ENCODE data around the gene FKBP4.

The FKBP4 gene

GRCh38 chr12:2813214-2814185, 18.7 kb downstream of the FKBP4 start:
- peak; percentile 58 for DNase-seq (ENCODE audit: low spot score)

DNA sequence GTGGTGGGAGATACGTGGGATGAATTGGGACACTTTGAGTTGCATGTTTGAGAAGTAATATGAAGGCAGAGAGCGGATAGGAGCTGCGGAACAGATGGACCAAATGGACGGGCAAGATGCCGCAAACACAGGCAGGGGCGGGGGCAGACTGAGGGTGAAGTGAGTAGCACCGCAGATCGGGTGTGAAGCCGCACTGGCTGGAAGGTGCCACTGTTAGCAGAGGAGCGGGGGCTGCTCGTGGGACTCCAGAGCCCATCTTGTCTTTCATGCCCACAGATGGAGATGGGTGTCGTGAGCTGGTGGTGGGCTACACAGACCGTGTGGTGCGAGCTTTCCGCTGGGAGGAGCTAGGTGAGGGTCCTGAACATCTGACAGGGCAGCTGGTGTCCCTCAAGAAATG, 25.0 kb downstream of the FKBP4 start:
- DNase-seq (ENCODE audit: low spot score), result no peak

GRCh38 chr12:2820432-2820831, 25.7 kb downstream of the FKBP4 start:
- no peak for DNase-seq (ENCODE audit: low spot score)

- no peak for DNase-seq (ENCODE audit: low spot score)
Measured at GRCh38 chr12:2823483-2823882, 28.7 kb downstream of the FKBP4 start.

GRCh38 chr12:2824541-2824940, 29.8 kb downstream of the FKBP4 start:
- no peak for DNase-seq (ENCODE audit: low spot score)

DNA sequence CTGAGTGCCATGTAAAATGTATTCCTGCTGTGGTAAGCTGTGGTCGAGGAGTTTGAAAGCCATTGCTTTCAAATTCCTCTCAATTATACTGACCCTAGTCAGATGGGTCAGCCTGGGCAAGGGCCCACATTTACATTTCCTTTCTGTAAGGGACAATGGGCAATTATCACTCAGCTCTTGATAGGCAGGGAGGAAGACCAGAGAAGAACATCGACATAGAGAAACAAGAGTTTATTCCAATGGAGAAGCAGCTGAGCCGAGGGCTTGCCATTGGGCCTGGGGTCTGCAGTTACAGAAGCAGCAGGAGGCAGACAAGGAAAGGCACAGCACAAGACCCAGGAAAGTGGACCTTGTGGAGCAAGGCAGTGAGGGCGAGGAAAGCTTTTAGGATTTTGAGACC, 30.4 kb downstream of the FKBP4 start:
- no peak for DNase-seq (ENCODE audit: low spot score)

DNA sequence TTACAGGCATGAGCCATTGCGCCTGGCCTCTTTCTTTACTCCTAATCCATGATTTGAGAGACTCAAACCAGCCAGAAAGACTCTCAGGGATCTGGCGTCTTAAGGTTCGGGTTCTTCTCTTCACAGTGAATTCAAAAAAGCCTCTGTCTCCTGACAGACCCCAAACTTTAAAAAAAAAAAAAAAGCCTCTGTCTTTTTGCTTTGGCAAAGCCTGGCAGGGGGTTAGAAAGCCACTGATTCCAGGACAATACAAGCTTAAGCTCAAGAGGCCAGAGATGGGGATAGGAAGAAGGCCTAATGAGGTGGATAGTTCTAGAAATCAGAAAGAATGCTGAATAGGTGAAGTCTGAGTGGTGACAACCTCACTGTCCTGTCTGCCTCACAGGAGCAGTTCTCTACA, 31.3 kb downstream of the FKBP4 start:
- DNase-seq (ENCODE audit: low spot score), result no peak

GRCh38 chr12:2826721-2827515, 32.1 kb downstream of the FKBP4 start:
- DNase-seq (ENCODE audit: low spot score), result no peak

- DNase-seq (ENCODE audit: low spot score), result no peak
Measured at GRCh38 chr12:2829275-2829674, 34.5 kb downstream of the FKBP4 start.

DNA sequence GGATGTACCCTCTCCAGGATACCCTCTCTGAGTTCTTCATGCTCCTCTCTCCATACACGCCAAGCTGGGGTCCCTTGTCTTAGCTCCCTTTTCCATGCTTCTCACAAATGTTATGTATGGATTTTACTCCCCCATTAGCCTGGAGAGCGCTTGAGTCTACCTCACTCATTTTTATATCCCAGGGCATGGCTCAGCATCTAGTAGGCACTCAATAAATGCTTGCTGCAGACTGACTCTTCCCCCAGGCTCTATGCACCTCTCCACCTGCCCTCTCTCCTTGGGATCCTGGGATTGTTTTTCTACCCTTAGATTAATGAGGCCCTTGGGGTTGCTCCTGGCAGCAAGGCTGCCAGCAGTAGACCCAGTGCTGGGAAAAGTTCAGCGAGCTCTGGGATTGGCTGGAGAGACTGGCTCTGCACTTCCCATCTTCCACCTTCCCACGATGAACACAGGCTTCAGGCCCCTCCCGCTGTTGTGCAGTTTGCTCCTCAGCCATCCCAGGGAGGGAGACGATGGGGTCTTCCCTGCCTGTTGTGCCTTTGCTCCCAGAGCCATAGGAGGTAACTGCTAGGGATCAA, 37.9 kb downstream of the FKBP4 start:
- DNase-seq (ENCODE audit: low spot score), result no peak

- DNase-seq (ENCODE audit: low spot score), result no peak
Measured at GRCh38 chr12:2833327-2833726, 38.6 kb downstream of the FKBP4 start.

- no peak for DNase-seq (ENCODE audit: low spot score)
Measured at GRCh38 chr12:2833810-2834209, 39.0 kb downstream of the FKBP4 start.

DNA sequence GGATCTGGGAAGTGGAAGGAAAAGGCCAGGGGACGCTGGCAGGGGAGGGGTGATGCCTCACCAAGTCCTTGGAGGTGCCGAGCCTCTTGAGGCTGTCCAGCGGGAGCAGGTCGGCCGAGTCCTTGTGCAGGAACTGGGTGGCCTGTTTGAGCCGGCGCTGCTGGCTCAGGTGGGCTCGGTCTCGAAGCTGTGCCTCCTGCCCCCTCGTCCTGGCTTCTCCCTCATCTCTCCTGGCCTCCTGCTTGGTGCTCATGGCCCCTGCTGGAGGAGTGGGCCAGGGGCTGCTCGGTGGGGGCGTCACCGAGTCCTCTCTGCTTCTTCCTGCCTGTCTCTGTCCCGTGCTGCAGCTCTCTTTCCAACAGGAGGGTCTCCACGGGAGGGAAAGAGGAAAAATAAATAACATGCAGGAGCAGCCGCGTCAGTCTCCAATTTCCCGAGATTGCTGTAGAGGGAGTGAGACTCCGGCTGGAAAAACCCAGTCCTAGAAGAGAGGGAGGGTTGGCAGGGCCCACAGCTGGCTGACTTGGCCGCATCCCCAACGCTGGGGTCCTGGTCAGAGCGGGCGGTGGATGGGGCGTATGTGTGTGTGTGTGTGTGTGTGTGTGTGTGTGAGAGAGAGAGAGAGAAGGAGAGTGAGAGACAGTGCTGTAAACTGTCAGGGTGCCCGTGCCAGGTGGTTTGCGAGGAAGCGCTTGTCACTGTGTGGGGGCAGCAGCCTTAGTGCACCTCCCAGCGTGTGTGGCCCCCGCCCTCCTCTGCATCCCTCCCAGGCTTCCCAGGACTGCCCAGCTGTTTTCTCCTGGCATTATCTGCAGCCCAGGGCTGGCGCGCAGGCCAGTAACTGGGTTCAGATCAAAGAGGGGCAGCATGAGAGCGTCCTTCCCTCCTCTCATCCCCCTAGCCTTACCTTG, 40.1 kb downstream of the FKBP4 start, which contains the start of gene NRIP2:
Gene NRIP2, minus strand, starts transcription at position 455 of the 911 bp plus-strand sequence. Its CDS starts 52 bp downstream, at position 403.
- no peak for DNase-seq (ENCODE audit: low spot score)

GRCh38 chr12:2835691-2836403, 41.1 kb downstream of the FKBP4 start:
- no peak for DNase-seq (ENCODE audit: low spot score)

GRCh38 chr12:2836574-2836973, 41.8 kb downstream of the FKBP4 start:
- DNase-seq (ENCODE audit: low spot score), result no peak

DNA sequence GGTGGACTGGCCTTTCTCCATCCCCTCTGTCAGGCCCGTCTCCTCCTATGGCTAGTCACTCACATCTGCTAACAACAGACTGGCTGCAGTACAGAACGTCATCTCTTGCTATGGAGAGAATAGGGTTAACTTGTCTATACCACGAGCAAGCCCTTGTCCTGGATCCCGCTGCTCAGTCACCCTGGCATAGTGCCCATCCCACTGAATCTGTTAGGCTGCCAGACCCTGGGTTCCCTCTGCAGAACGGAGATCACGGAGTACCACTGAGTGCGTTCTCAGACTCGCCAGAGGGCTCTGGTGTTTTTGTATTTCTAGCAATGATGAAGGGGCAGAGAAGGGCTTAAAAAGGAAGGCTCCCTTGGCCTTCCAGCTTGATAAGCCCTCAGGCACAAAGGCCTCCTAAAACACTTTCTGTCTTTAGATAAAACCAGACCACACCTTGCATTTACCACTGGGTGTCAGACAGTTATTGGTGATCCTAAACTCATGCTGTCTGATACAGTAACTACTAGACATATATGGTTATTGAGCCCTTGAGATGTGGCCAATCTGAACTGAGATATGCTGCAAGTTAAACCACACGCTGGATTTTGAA, 46.4 kb downstream of the FKBP4 start:
- DNase-seq (ENCODE audit: low spot score), result no peak

DNA sequence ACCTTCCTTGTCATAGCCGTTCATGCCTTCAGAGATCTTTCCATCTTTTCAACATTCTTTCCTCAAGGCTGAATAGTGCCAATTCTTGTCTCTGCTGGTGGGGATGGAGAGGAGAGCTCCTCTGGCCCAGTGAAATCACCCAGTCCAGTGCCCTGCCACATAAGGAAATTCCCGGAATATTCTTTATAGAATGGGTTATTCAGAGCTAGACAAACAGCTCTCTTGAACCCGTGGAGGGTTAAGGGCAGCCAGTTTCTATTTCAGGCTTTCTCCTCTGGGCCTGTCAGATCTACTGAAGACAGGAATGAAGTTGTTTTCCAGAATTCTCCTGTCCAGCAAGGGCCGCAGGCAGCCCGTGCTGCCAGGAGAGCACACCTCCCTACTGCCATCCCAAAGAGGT, 48.2 kb downstream of the FKBP4 start:
- no peak for DNase-seq (ENCODE audit: low spot score)

DNA sequence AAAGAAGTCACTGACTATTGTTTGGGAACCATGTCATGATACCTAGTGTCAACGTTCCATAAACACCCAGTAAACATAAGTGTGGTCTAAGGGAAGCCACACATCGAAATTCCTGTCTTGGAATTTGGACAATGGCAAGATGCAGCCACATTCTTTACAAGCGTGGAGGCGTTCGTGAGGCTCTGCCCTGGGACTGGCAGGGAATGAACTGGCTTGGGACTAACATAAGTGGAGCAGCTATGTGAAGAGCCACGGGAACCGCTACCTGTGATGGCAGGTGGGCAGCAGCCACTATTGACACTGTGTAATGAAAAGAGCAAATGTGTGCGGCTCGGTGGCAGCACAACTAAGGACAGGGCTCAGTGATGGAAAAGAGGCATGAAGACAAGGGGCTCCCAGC, 50.0 kb downstream of the FKBP4 start:
- DNase-seq (ENCODE audit: low spot score), result no peak

GRCh38 chr12:2845280-2845679, 50.5 kb downstream of the FKBP4 start:
- no peak for DNase-seq (ENCODE audit: low spot score)

DNA sequence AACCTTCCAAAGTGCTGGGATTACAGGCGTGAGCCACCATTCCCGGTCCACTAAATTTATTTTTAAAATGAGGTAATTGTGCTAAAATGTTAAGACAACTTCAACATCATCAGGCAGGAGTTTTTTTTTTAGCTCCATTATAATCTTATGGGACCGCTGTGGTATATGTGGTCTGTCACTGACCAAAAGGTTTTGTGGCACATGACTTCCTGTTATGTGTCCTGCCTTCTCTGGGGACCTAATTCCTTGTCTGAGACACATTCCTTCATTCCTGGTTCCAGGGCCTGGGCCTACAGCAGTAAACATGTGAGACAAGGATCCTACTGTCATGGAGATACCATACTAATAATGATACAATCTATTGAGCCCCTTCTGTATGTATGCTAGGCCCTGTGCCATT, 57.2 kb downstream of the FKBP4 start:
- no peak for DNase-seq (ENCODE audit: low spot score)
